CD8-positive, alpha-beta memory T cell (primary cell): ENCODE results near the gene TBC1D25. TPM values are rescaled to one million over a fixed set of nuclear protein-coding genes. Genes with fewer than 3 reads are reported as not detected.

Experiments used
- CTCF ChIA-PET: fragments of 350-600 bp; sonication (Branson Sonifier 250); formaldehyde crosslinking; loops from one replicate; lab custom pipeline; 2021; ENCODE audit warnings: antibody characterized with exemption; lab: Charles Lee
- POLR2A ChIA-PET: fragments of 350-600 bp; sonication (Branson Sonifier 250); formaldehyde crosslinking; loops from one replicate; lab custom pipeline; 2021; ENCODE audit warnings: antibody characterized with exemption; lab: Charles Lee
- DNase-seq, 5 donors: peaks; one replicate each; pipeline versions ENCODE4 v3.0.0 to v3.0.0-alpha.2; 2020 to 2022; ENCODE audit warnings: mixed read lengths in 1 of 5
- H3K27ac ChIP-seq: one replicate; pipeline ENCODE4 v1.7.0; 2013; ENCODE audit warnings: low read depth, mild to moderate bottlenecking, low read length, moderate library complexity
- H3K27me3 ChIP-seq: 2 replicates; pipeline ENCODE4 v1.7.0; 2013; ENCODE audit warnings: low read length, mild to moderate bottlenecking; ENCODE audit not compliant: insufficient read depth, poor library complexity, severe bottlenecking
- H3K36me3 ChIP-seq: 2 replicates; pipeline ENCODE4 v1.7.0; 2013; ENCODE audit warnings: mild to moderate bottlenecking, low read length, moderate library complexity; ENCODE audit not compliant: insufficient read depth
- H3K4me1 ChIP-seq: 2 replicates; pipeline ENCODE4 v1.7.0; 2013; ENCODE audit warnings: mild to moderate bottlenecking, low read length, moderate library complexity; ENCODE audit not compliant: insufficient read depth
- H3K4me3 ChIP-seq: 2 replicates; pipeline ENCODE4 v1.7.0; 2013; ENCODE audit warnings: mild to moderate bottlenecking, low read length
- H3K9me3 ChIP-seq: 2 replicates; pipeline ENCODE4 v1.7.0; 2013; ENCODE audit warnings: mild to moderate bottlenecking, low read length
- H3K27ac Mint-ChIP-seq, 8 donors: one replicate each; pipeline ENCODE4 v1.8.0; 2020 to 2021; ENCODE audit warnings: mixed read lengths in 8 of 8, mild to moderate bottlenecking in 6 of 8, inconsistent platforms in 3 of 8, moderate library complexity in 3 of 8
- H3K27me3 Mint-ChIP-seq, 2 donors: one replicate each; pipeline ENCODE4 v1.8.0; 2020 to 2021; ENCODE audit warnings: mixed read lengths in 2 of 2, mild to moderate bottlenecking in 1 of 2, moderate library complexity in 1 of 2
- H3K36me3 Mint-ChIP-seq, 3 donors: one replicate each; pipeline ENCODE4 v1.8.0; 2020 to 2021; ENCODE audit warnings: mixed read lengths in 3 of 3, inconsistent platforms in 1 of 3, mild to moderate bottlenecking in 1 of 3
- H3K4me1 Mint-ChIP-seq, 3 donors: one replicate each; pipeline ENCODE4 v1.8.0; 2020 to 2021; ENCODE audit warnings: mixed read lengths in 3 of 3, inconsistent platforms in 1 of 3, mild to moderate bottlenecking in 1 of 3
- H3K4me3 Mint-ChIP-seq, 7 donors: one replicate each; pipeline ENCODE4 v1.8.0; 2020 to 2021; ENCODE audit warnings: mixed read lengths in 7 of 7, mild to moderate bottlenecking in 6 of 7, moderate library complexity in 4 of 7, inconsistent platforms in 2 of 7
- H3K9me3 Mint-ChIP-seq, 5 donors: one replicate each; pipeline ENCODE4 v1.8.0; 2020 to 2022; ENCODE audit warnings: mixed read lengths in 5 of 5, mild to moderate bottlenecking in 3 of 5, moderate library complexity in 2 of 5, inconsistent platforms in 1 of 5
- polyA plus RNA-seq: library from polyadenylated mRNA; unstranded; fragments of 300-500 nt; fragmentation: Illumina TruSeq; gene quantifications from one replicate; pipeline ENCODE4 v1.2.3, GENCODE V29; 2021
- total RNA-seq, 2 experiments: library from RNA; stranded (reverse); gene quantifications; one replicate each; pipeline ENCODE4 v1.2.3, GENCODE V29; 2021

The TBC1D25 gene
- total and polyA plus RNA-seq, 3 experiments from 2014 or later = 14.0 to 21.5 (median 15.2) TPM

DNA sequence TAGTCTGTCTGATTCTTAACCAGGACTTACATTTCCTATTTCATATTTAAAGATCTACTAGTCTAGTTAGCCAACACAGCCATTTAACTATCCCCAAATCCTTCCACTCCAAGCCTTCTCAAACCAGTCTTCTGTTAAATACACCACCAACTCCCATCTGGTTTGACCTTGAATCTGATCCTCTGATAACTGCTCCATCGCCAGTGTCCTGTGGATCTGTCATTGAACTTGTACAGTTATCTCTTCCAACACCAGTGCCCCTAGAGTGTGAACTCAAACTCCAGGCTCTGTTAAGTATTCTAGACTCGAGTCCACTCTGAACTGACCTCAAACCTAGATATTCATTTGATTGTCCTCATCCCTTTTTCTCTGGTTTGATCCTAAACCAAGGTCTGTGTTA is 72.2 kb downstream of the TBC1D25 start:
- Histone ChIP-seq H3K4me3 (no peak overlapping the region), H3K27ac (no peak overlapping the region), H3K9me3 (no peaks in the 10 kb centered on the region), H3K4me1 (no peaks in the 10 kb centered on the region), H3K36me3 (no peaks in the 10 kb centered on the region), H3K27me3 (no peaks in the 10 kb centered on the region)
- Mint-ChIP-seq H3K36me3 (no peaks in the 10 kb centered on the region), H3K27ac (peak overlapping the region in 1 of 8 donors; percentile 42), H3K4me1 (no peaks in the 10 kb centered on the region), H3K9me3 (no peaks in the 10 kb centered on the region), H3K4me3 (no peak overlapping the region), H3K27me3 (no peaks in the 10 kb centered on the region)
- ChIA-PET CTCF (no interaction called here), POLR2A (no interaction called here)
- no peak for DNase-seq

Other genes starting within 250 kb of the TBC1D25 start
- gene SSX3, start 183.0 kb upstream of the TBC1D25 start, total RNA-seq = not detected
- not detected for gene SSX3, start 183.0 kb upstream of the TBC1D25 start, polyA plus RNA-seq
- gene SSX4, start 156.2 kb upstream of the TBC1D25 start, total RNA-seq = not detected
- not detected for gene SSX4, start 156.2 kb upstream of the TBC1D25 start, polyA plus RNA-seq
- gene SSX4B, start 127.8 kb upstream of the TBC1D25 start, total RNA-seq = not detected
- not detected for gene SSX4B, start 127.8 kb upstream of the TBC1D25 start, polyA plus RNA-seq
- 100 to 1,000 TPM; 188 to 211 TPM for gene SLC38A5, start 69.5 kb upstream of the TBC1D25 start, total RNA-seq
- gene SLC38A5, start 69.5 kb upstream of the TBC1D25 start, polyA plus RNA-seq = 19.8 TPM
- gene FTSJ1, start 63.5 kb upstream of the TBC1D25 start, total RNA-seq = 100 to 1,000 TPM; 105 to 107 TPM
- gene FTSJ1, start 63.5 kb upstream of the TBC1D25 start, polyA plus RNA-seq = 69.4 TPM
- gene PORCN, start 30.7 kb upstream of the TBC1D25 start, total RNA-seq = 10 to 100 TPM; 12.8 to 13.5 TPM
- 17.8 TPM for gene PORCN, start 30.7 kb upstream of the TBC1D25 start, polyA plus RNA-seq
- gene EBP, start 17.9 kb upstream of the TBC1D25 start, total RNA-seq = 100 to 1,000 TPM; 150 to 153 TPM
- gene EBP, start 17.9 kb upstream of the TBC1D25 start, polyA plus RNA-seq = 109 TPM
- 100 to 1,000 TPM; 245 to 255 TPM for gene RBM3, start 34.8 kb downstream of the TBC1D25 start, total RNA-seq
- gene RBM3, start 34.8 kb downstream of the TBC1D25 start, polyA plus RNA-seq = 272 TPM
- gene WDR13, start 57.8 kb downstream of the TBC1D25 start, total RNA-seq = 10 to 100 TPM; 47.5 to 48.0 TPM
- 48.3 TPM for gene WDR13, start 57.8 kb downstream of the TBC1D25 start, polyA plus RNA-seq
- gene WAS, start 144.1 kb downstream of the TBC1D25 start, total RNA-seq = 10 to 100 TPM; 81.9 to 84.0 TPM
- gene WAS, start 144.1 kb downstream of the TBC1D25 start, polyA plus RNA-seq = 33.5 TPM
- gene SUV39H1, start 157.0 kb downstream of the TBC1D25 start, total RNA-seq = 10 to 100 TPM; 32.1 to 33.2 TPM
- 17.2 TPM for gene SUV39H1, start 157.0 kb downstream of the TBC1D25 start, polyA plus RNA-seq
- gene GLOD5, start 222.0 kb downstream of the TBC1D25 start, total RNA-seq = not detected
- gene GLOD5, start 222.0 kb downstream of the TBC1D25 start, polyA plus RNA-seq = not detected
- not detected for gene GATA1, start 246.9 kb downstream of the TBC1D25 start, total RNA-seq
- not detected for gene GATA1, start 246.9 kb downstream of the TBC1D25 start, polyA plus RNA-seq